Stomach smooth muscle (tissue), 2 donors: ENCODE results near the gene ISM1.
"Not testable (repeated sequence)": the region's sequence is repeated elsewhere in the genome, so short reads cannot be mapped to it uniquely, and the experiment has no call there.

Source experiments
- H3K27ac ChIP-seq: one replicate; pipeline ENCODE4 v1.7.0; 2013; ENCODE audit warnings: mild to moderate bottlenecking, low read length, inconsistent platforms
- H3K27me3 ChIP-seq, 2 donors: one replicate each; pipeline ENCODE4 v1.7.0; 2013; ENCODE audit warnings: low read length in 2 of 2; ENCODE audit not compliant: insufficient read depth in 2 of 2, control insufficient read depth in 1 of 2
- H3K36me3 ChIP-seq, 2 donors: one replicate each; pipeline ENCODE4 v1.7.0; 2013; ENCODE audit warnings: low read length in 2 of 2; ENCODE audit not compliant: control insufficient read depth in 2 of 2, insufficient read depth in 2 of 2
- H3K4me1 ChIP-seq: one replicate; pipeline ENCODE4 v1.7.0; 2013; ENCODE audit warnings: low read length; ENCODE audit not compliant: control insufficient read depth, insufficient read depth
- H3K4me3 ChIP-seq, 2 donors: one replicate each; pipeline ENCODE4 v1.7.0; 2013; ENCODE audit warnings: low read length in 2 of 2
- H3K9ac ChIP-seq, 2 donors: one replicate each; pipeline ENCODE4 v1.7.0; 2013; ENCODE audit warnings: low read length in 2 of 2, mild to moderate bottlenecking in 1 of 2
- H3K9me3 ChIP-seq, 2 donors: one replicate each; pipeline ENCODE4 v1.7.0; 2013; ENCODE audit warnings: low read length in 2 of 2; ENCODE audit not compliant: control insufficient read depth in 2 of 2
- donor health status: healthy.
- donor health status: Pancreatic carcinoma.

Gene ISM1

GRCh38 chr20:13221673-13222318 is 722 bp downstream of the ISM1 start:
- peak overlapping the region; percentile 44 to 48 for H3K9ac ChIP-seq
- no peaks in the 10 kb centered on the region for H3K36me3 ChIP-seq
- no peaks in the 10 kb centered on the region for H3K9me3 ChIP-seq
- H3K4me3 ChIP-seq = peak overlapping the region; percentile 42 to 78
- no peak overlapping the region for H3K27ac ChIP-seq
- peaks cover 17% of the 10 kb centered on the region for H3K4me1 ChIP-seq
- no peaks in the 10 kb centered on the region for H3K27me3 ChIP-seq

GRCh38 chr20:13222319-13222716 is 1.2 kb downstream of the ISM1 start:
- Histone ChIP-seq H3K4me3 (peak overlapping the region; percentile 42 to 78), H3K36me3 (no peaks in the 10 kb centered on the region), H3K27ac (no peak overlapping the region)

DNA sequence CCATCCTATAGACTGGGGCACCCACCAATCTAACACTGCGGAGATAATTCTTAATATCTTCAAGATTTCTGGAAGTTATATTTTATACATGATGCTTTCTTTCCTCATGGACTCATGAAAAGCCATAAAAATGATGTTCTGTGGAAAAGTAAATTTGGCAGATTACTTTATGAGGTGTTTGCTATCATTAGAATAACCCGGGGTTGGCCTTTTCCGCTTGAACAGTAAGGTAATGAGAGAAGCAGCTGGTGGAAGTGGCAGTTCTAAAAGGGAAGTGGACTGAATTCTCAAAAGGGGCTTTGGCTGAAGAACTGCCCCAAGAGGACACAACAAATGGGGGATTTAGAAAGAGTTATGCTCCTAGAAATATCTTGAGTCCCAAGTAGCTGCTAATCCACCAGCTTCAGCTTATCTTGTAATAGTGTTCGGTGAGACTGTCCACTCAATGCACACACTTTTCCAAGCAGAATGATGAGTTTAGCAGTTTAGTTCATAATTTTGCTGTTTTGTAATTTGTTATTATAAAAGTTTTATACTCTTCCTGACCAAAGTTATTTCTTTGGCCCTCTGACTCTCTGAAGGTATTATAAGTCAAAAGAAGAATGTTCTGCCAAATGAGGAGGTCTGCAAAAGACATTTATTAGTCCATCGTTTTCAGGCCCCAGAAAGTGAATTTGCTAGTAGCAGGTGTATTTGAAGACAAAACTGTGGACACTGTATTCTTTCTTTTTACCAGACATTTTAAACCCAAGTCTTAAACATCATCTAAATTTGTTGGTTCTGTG is 2.9 kb downstream of the ISM1 start:
- no peak overlapping the region for H3K4me3 ChIP-seq
- no peaks in the 10 kb centered on the region for H3K27me3 ChIP-seq

More at GRCh38 chr20:13222319-13222716, 1.2 kb downstream of the ISM1 start:
- H3K9ac ChIP-seq = peak overlapping the region in 1 of 2 donors; percentile 48
- H3K27me3 ChIP-seq = no peaks in the 10 kb centered on the region
- peaks cover 17% of the 10 kb centered on the region for H3K4me1 ChIP-seq
- no peaks in the 10 kb centered on the region for H3K9me3 ChIP-seq

DNA sequence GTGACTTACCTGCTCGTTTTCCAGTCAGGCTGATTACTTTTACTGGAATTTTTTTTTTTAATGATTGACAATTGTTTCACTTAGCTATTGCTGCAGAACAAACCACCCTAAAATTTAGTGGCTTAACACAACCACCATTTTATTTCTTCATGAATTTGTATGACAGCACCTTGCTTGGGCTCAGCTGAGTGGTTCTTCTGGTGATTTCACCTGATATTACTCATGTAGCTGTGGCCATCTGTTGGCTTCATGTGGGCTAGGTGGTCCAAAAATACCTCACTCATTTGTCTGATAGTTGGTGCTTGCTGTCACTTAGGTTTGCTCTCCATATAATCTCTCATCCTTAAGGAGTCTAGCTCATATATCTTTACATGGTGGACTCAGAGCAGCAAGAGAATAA is 5.3 kb downstream of the ISM1 start:
- Histone ChIP-seq H3K4me3 (no peak overlapping the region), H3K9me3 (no peaks in the 10 kb centered on the region), H3K27ac (no peak overlapping the region), H3K27me3 (no peaks in the 10 kb centered on the region), H3K36me3 (no peaks in the 10 kb centered on the region), H3K4me1 (peaks cover 8% of the 10 kb centered on the region), H3K9ac (no peak overlapping the region)

More for the DNA sequence above, 2.9 kb downstream of the ISM1 start:
- Histone ChIP-seq H3K9me3 (no peaks in the 10 kb centered on the region), H3K4me1 (peaks cover 17% of the 10 kb centered on the region), H3K27ac (no peak overlapping the region), H3K9ac (no peak overlapping the region), H3K36me3 (no peaks in the 10 kb centered on the region)

GRCh38 chr20:13228771-13229170 is 7.7 kb downstream of the ISM1 start:
- Histone ChIP-seq H3K36me3 (no peaks in the 10 kb centered on the region), H3K9me3 (no peaks in the 10 kb centered on the region), H3K4me1 (no peaks in the 10 kb centered on the region), H3K27ac (no peak overlapping the region), H3K27me3 (no peaks in the 10 kb centered on the region), H3K4me3 (no peak overlapping the region), H3K9ac (no peak overlapping the region)

GRCh38 chr20:13229538-13229937 is 8.5 kb downstream of the ISM1 start:
- H3K27me3 ChIP-seq = no peaks in the 10 kb centered on the region
- H3K27ac ChIP-seq = no peak overlapping the region
- no peaks in the 10 kb centered on the region for H3K4me1 ChIP-seq
- H3K36me3 ChIP-seq = no peaks in the 10 kb centered on the region
- H3K9me3 ChIP-seq = no peaks in the 10 kb centered on the region
- no peak overlapping the region for H3K9ac ChIP-seq
- H3K4me3 ChIP-seq = no peak overlapping the region

DNA sequence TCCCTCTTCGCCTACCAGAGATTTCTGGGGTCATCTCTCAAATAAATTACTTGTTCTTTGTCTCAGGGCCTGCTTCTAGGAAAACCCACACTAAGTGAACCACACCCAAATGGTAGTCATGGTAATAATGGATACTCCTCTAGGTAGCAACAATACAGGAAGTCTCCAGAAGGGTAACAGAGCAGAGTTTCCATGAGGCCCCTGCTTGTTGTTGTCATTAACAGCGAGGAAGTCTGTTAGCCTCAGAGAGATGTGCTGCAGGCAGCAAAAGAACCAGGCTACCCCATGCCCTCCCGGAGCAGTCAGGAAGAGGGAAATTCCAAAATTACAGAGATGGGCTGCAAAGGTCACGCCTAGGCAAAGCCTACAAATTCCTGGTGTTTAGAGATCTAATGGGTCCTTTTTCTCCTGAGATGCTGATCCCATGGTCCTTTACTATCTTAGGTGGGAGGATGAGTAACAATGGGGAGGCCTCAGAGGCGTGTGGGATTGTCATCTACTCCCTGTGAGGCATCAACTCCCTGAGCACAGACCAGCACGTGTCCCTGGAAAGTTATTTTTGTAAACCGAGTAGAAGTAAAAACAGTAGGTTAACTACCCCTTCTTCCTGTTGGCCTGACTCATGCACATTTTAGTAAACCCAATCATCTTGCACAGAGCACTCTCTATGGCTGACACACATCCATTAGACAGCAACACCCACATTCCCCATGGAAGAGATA is 10.1 kb downstream of the ISM1 start:
- no peak overlapping the region for H3K27ac ChIP-seq
- H3K9me3 ChIP-seq = no peaks in the 10 kb centered on the region
- no peak overlapping the region for H3K9ac ChIP-seq
- H3K4me3 ChIP-seq = no peak overlapping the region
- no peaks in the 10 kb centered on the region for H3K27me3 ChIP-seq
- H3K4me1 ChIP-seq = no peaks in the 10 kb centered on the region
- no peaks in the 10 kb centered on the region for H3K36me3 ChIP-seq

GRCh38 chr20:13232999-13233398 is 11.9 kb downstream of the ISM1 start:
- Histone ChIP-seq H3K36me3 (no peaks in the 10 kb centered on the region), H3K4me3 (no peak overlapping the region), H3K27ac (no peak overlapping the region), H3K27me3 (no peaks in the 10 kb centered on the region), H3K9me3 (no peaks in the 10 kb centered on the region), H3K4me1 (no peaks in the 10 kb centered on the region), H3K9ac (no peak overlapping the region)

- H3K9ac ChIP-seq = no peak overlapping the region
- no peaks in the 10 kb centered on the region for H3K4me1 ChIP-seq
- H3K9me3 ChIP-seq = no peaks in the 10 kb centered on the region
- no peak overlapping the region for H3K27ac ChIP-seq
- H3K27me3 ChIP-seq = no peaks in the 10 kb centered on the region
- no peaks in the 10 kb centered on the region for H3K36me3 ChIP-seq
- H3K4me3 ChIP-seq = no peak overlapping the region
These were observed 13.9 kb downstream of the ISM1 start for GRCh38 chr20:13234961-13235360.

DNA sequence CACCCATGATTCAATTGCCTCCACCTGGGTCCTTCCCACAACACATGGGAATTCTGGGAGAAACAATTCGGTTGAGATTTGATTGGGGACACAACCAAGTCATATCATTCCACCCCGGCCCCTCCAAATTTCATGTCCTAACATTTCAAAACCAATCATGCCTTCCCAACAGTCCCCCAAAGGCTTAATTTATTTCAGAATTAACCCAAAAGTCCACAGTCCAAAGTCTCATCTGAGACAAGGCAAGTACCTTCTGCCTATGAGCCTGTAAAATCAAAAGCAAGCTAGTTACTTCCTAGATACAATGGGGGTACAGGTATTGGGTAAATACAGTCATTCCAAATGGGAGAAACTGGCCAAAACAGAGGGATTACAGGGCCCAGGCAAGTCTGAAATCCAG is 15.3 kb downstream of the ISM1 start:
- not testable (repeated sequence) for H3K4me1 ChIP-seq

More for the DNA sequence above, 15.3 kb downstream of the ISM1 start:
- not testable (repeated sequence) for H3K9ac ChIP-seq, H3K27ac ChIP-seq, H3K36me3 ChIP-seq, H3K4me3 ChIP-seq, H3K27me3 ChIP-seq, H3K9me3 ChIP-seq
